ENCODE data around the gene CCDC85C. TPM values are rescaled to one million over a fixed set of nuclear protein-coding genes. Genes with fewer than 3 reads are reported as not detected.

The CCDC85C gene
- total RNA-seq, 1 donor from 2014 or later: 16.6 TPM

DNA sequence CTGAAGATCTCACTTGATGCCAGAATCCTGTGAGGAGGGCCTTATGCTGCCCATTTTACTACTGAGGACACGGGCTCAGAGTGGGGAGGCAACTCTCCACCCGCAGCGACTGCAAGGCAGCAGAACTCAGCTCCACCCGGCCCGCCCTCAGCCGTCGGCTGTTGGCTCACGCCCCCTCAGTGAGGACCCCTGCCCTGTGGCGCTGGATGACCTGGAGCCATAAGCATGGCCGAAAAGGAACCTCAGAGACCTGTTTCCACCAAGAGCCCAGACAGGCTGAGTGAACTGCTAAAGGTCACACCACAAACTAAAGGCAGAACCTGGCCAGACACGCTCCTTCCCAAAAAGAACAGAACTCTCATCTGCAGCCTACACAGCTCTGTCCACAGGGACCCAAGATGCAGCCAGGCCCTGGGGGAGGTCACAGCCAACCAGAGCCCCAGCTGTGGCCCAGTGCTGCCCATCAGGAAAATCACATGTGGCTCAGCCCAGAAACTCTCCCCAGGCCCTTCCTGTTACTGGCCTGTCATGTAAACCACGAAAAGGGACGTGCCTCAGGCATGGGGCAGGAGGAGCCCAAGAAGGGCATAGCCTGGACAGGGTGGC, 90.0 kb downstream of the CCDC85C start:
- Mint-ChIP-seq H3K9me3 (ENCODE audit: unreplicated experiment) (no peaks in the 10 kb centered on the region), H3K36me3 (ENCODE audit: low read depth, unreplicated experiment) (peaks cover 6% of the 10 kb centered on the region), H3K27me3 (ENCODE audit: low read depth, unreplicated experiment) (no peaks in the 10 kb centered on the region), H3K27ac (ENCODE audit: unreplicated experiment) (no peak overlapping the region), H3K4me3 (ENCODE audit: unreplicated experiment) (no peak overlapping the region), H3K4me1 (ENCODE audit: low read depth, unreplicated experiment) (no peaks in the 10 kb centered on the region)
- DNase-seq (ENCODE audit: low read depth) (no peak), FAIRE-seq (no peak)
- H3K4me3 ChIP-seq (ENCODE audit: insufficient read depth, low read depth, low read length): no peak overlapping the region
- no peaks in the 10 kb centered on the region for H3K36me3 ChIP-seq (ENCODE audit: insufficient read depth, low read length)
- TF ChIP-seq, protein P1, sequence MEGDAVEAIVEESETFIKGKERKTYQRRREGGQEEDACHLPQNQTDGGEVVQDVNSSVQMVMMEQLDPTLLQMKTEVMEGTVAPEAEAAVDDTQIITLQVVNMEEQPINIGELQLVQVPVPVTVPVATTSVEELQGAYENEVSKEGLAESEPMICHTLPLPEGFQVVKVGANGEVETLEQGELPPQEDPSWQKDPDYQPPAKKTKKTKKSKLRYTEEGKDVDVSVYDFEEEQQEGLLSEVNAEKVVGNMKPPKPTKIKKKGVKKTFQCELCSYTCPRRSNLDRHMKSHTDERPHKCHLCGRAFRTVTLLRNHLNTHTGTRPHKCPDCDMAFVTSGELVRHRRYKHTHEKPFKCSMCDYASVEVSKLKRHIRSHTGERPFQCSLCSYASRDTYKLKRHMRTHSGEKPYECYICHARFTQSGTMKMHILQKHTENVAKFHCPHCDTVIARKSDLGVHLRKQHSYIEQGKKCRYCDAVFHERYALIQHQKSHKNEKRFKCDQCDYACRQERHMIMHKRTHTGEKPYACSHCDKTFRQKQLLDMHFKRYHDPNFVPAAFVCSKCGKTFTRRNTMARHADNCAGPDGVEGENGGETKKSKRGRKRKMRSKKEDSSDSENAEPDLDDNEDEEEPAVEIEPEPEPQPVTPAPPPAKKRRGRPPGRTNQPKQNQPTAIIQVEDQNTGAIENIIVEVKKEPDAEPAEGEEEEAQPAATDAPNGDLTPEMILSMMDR (IDR thresholded peaks at IDR 0.05; ENCODE audit: insufficient read depth, low read depth, low read length): no peak
- TF ChIP-seq EZH2 (IDR thresholded peaks at IDR 0.05; ENCODE audit: insufficient read depth, low read length): no peak
- no peak overlapping the region for H3K9ac ChIP-seq (ENCODE audit: low read length)
- H3K9me3 ChIP-seq (ENCODE audit: insufficient read depth, low read depth, low read length): no peaks in the 10 kb centered on the region
- H4K20me1 ChIP-seq (ENCODE audit: insufficient read depth, low read length): peaks cover 33% of the 10 kb centered on the region
- H3K27me3 ChIP-seq (ENCODE audit: insufficient read depth, low read length): no peaks in the 10 kb centered on the region
- no peak overlapping the region for H2AFZ ChIP-seq (ENCODE audit: low read depth, low read length)
- peaks cover 12% of the 10 kb centered on the region for H3K79me2 ChIP-seq (ENCODE audit: insufficient read depth, low read length)
- no peak overlapping the region for H3K27ac ChIP-seq (ENCODE audit: low read depth, low read length)
- peaks cover 13% of the 10 kb centered on the region for H3K4me1 ChIP-seq (ENCODE audit: insufficient read depth, low read length)
- no peak overlapping the region for H3K4me2 ChIP-seq (ENCODE audit: low read length)

DNA sequence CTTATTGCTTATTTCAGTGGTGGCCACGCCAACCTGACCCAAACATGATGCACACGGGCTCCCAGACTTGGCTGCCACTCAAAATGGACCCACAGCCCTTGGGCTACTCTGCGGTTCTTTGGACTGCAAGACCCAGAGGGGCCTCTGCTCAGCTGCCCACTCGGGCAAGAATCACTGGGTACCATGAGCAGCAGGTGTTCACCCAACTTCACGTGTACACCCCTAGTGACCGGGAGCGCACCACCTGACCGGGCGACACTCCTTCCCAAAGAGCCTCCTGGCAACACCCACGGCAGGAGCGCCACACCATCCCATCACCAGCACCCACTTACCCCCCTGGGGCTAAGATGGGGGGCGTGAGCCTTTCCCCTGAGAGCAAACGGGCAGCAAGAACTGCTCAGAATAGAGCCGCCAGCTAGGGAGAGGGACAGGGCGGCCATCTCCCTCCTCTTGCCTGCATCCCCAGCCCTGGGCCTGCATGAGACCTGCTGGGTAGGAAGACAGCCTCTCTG, 90.8 kb downstream of the CCDC85C start:
- FAIRE-seq: no peak
- no peak for DNase-seq (ENCODE audit: low read depth)

More for the DNA sequence above, 90.8 kb downstream of the CCDC85C start:
- Histone ChIP-seq H3K27ac (ENCODE audit: low read depth, low read length) (no peak overlapping the region), H4K20me1 (ENCODE audit: insufficient read depth, low read length) (peaks cover 37% of the 10 kb centered on the region), H3K4me3 (ENCODE audit: insufficient read depth, low read depth, low read length) (no peak overlapping the region), H3K79me2 (ENCODE audit: insufficient read depth, low read length) (peaks cover 9% of the 10 kb centered on the region), H3K4me1 (ENCODE audit: insufficient read depth, low read length) (peaks cover 13% of the 10 kb centered on the region), H3K27me3 (ENCODE audit: insufficient read depth, low read length) (no peaks in the 10 kb centered on the region), H3K9me3 (ENCODE audit: insufficient read depth, low read depth, low read length) (no peaks in the 10 kb centered on the region), H3K36me3 (ENCODE audit: insufficient read depth, low read length) (peaks cover 3% of the 10 kb centered on the region), H3K9ac (ENCODE audit: low read length) (no peak overlapping the region), H3K4me2 (ENCODE audit: low read length) (no peak overlapping the region), H2AFZ (ENCODE audit: low read depth, low read length) (no peak overlapping the region)
- H3K27ac Mint-ChIP-seq (ENCODE audit: unreplicated experiment): no peak overlapping the region
- no peak overlapping the region for H3K4me3 Mint-ChIP-seq (ENCODE audit: unreplicated experiment)
- no peaks in the 10 kb centered on the region for H3K27me3 Mint-ChIP-seq (ENCODE audit: low read depth, unreplicated experiment)
- H3K4me1 Mint-ChIP-seq (ENCODE audit: low read depth, unreplicated experiment): no peaks in the 10 kb centered on the region
- peaks cover 9% of the 10 kb centered on the region for H3K36me3 Mint-ChIP-seq (ENCODE audit: low read depth, unreplicated experiment)
- TF ChIP-seq EZH2 (IDR thresholded peaks at IDR 0.05; ENCODE audit: insufficient read depth, low read length): no peak
- TF ChIP-seq, protein P1 (IDR thresholded peaks at IDR 0.05; ENCODE audit: insufficient read depth, low read depth, low read length): no peak
- no peaks in the 10 kb centered on the region for H3K9me3 Mint-ChIP-seq (ENCODE audit: unreplicated experiment)
